GM19238 (cell line): Measurements from ENCODE around the gene OR6C65.

Source experiments
- DNase-seq: peaks from one replicate; pipeline ENCODE4 v3.0.0; 2011; ENCODE audit warnings: low spot score; ENCODE audit not compliant: insufficient read length

Gene OR6C65

DNA sequence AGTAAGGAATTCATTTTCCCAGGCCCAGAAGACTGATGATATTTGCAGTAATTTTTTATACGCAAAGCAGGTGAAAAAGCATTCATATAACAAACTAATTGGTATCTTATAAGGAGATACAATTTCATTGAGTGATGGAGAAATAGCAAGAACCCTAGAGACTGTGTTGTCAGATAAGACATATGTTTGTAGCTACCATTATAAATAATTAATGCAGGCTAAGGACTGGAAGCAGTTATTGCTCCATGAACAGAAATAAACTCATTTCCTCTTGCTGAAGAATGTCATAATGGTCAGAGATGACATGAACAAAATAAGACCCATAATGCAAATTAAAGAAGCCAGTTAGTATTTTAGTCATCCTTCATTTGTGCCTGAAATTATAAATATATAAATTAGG is 45.0 kb downstream of the OR6C65 start:
- DNase-seq, result no peak

DNA sequence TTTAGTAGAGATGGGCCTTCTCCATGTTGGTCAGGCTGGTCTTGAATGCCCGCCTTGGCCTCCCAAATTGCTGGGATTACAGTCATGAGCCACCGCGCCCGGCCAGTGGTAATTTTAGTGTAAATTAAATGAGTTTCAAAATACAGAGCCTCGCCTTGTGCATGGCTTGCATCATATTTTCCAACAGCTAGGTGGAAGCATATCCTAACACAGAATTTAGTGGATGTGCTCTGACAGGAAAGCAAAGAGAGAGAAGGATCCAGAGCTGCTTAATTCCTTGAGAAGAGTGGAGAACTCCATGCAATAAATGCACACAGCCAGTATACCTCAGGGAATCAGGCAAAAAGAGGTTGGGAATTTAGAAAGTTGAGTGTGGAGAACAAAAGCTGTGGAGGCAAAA is 46.0 kb downstream of the OR6C65 start:
- DNase-seq, result no peak

DNA sequence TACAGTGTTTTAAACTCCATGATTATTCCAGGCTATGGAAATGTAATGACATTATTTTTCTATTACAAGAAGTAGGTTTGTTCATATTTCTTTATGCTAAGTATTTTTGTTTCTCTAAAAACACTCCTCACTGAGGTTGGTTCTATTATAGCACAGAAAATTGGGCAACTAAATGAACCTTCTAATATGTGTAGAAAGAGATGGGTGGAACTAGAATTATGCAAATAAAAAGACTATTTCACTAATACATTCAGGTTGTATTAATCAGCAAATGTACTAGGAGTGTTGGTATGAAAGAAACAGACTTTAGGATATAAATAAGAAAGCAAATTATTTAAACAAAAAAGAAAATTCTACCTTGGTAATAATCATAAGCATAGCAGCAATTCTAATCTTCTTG is 48.5 kb downstream of the OR6C65 start:
- no peak for DNase-seq
